Cardiac muscle cell (in vitro differentiated cells and primary cell): ENCODE measurements around the gene ACTN4. TPM values are rescaled to one million over a fixed set of nuclear protein-coding genes. Genes with fewer than 3 reads are reported as not detected.

Experiments
- DNase-seq, 2 donors: peaks; one replicate each; pipeline versions ENCODE4 v3.0.0 to v3.0.0-alpha.2; 2010 to 2017; ENCODE audit warnings: low read depth in 1 of 2, low spot score in 1 of 2
- H3K27ac ChIP-seq: fragments of 200-600 bp; sonication (generic); 2 replicates; pipeline ENCODE4 v1.5.1; 2016
- H3K27me3 ChIP-seq: fragments of 200-600 bp; sonication (generic); 2 replicates; pipeline ENCODE4 v1.6.0; 2016; ENCODE audit warnings: control low read depth
- H3K36me3 ChIP-seq: fragments of 200-600 bp; sonication (generic); 2 replicates; pipeline ENCODE4 v1.5.1; 2016; ENCODE audit warnings: control low read depth
- H3K4me1 ChIP-seq: fragments of 200-600 bp; sonication (generic); 2 replicates; pipeline ENCODE4 v1.8.1; 2017; ENCODE audit warnings: low read depth, mild to moderate bottlenecking, mixed run types
- H3K4me3 ChIP-seq: fragments of 200-600 bp; sonication (generic); 2 replicates; pipeline ENCODE4 v1.5.1; 2016; ENCODE audit warnings: mild to moderate bottlenecking
- H3K9me3 ChIP-seq: fragments of 200-600 bp; sonication (generic); 2 replicates; pipeline ENCODE4 v1.5.1; 2017; ENCODE audit warnings: low read depth, mild to moderate bottlenecking, control low read depth
- polyA plus RNA-seq: library from polyadenylated mRNA; unstranded; fragments of >200 nt; fragmentation: Nextera tagmentation; extraction: Ambion mirVana; gene quantifications from 2 replicates; pipeline ENCODE4 v1.2.1, GENCODE V29; 2016
- total RNA-seq: library from RNA; depleted of rRNA; stranded (reverse); fragments of >200 nt; gene quantifications from 2 replicates; pipeline ENCODE4 v1.2.3, GENCODE V29; 2016
- TF ChIP-seq, protein P1 (sequence below): IDR thresholded peaks from 2 replicates; pipeline ENCODE4 v1.5.1; 2012; ENCODE audit warnings: low read depth, mild to moderate bottlenecking, low read length

The ACTN4 gene
- total and polyA plus RNA-seq, 2 experiments from 2014 or later, result 77.4 to 465 TPM

- Histone ChIP-seq H3K4me3 (no peak overlapping the region), H3K9me3 (no peaks in the 10 kb centered on the region), H3K27ac (peak overlapping the region; percentile 63), H3K36me3 (peaks cover 5% of the 10 kb centered on the region), H3K4me1 (peaks cover 27% of the 10 kb centered on the region), H3K27me3 (no peaks in the 10 kb centered on the region)
- TF ChIP-seq, protein P1, sequence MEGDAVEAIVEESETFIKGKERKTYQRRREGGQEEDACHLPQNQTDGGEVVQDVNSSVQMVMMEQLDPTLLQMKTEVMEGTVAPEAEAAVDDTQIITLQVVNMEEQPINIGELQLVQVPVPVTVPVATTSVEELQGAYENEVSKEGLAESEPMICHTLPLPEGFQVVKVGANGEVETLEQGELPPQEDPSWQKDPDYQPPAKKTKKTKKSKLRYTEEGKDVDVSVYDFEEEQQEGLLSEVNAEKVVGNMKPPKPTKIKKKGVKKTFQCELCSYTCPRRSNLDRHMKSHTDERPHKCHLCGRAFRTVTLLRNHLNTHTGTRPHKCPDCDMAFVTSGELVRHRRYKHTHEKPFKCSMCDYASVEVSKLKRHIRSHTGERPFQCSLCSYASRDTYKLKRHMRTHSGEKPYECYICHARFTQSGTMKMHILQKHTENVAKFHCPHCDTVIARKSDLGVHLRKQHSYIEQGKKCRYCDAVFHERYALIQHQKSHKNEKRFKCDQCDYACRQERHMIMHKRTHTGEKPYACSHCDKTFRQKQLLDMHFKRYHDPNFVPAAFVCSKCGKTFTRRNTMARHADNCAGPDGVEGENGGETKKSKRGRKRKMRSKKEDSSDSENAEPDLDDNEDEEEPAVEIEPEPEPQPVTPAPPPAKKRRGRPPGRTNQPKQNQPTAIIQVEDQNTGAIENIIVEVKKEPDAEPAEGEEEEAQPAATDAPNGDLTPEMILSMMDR, result no peak
- no peak for DNase-seq
These were observed 49.2 kb downstream of the ACTN4 start for GRCh38 chr19:38696729-38697055.

- Histone ChIP-seq H3K27ac (peak overlapping the region; percentile 63), H3K36me3 (peaks cover 5% of the 10 kb centered on the region), H3K4me3 (no peak overlapping the region), H3K27me3 (no peaks in the 10 kb centered on the region), H3K9me3 (no peaks in the 10 kb centered on the region), H3K4me1 (peaks cover 27% of the 10 kb centered on the region)
- TF ChIP-seq, protein P1, result no peak
- no peak for DNase-seq
These were observed 49.7 kb downstream of the ACTN4 start for GRCh38 chr19:38697197-38697596.

- TF ChIP-seq, protein P1, result no peak
- Histone ChIP-seq H3K9me3 (no peaks in the 10 kb centered on the region), H3K4me3 (no peak overlapping the region), H3K27ac (peak overlapping the region; percentile 63), H3K4me1 (peaks cover 24% of the 10 kb centered on the region), H3K36me3 (peaks cover 6% of the 10 kb centered on the region), H3K27me3 (no peaks in the 10 kb centered on the region)
- no peak for DNase-seq
These were observed 50.2 kb downstream of the ACTN4 start for GRCh38 chr19:38697641-38698071.

DNA sequence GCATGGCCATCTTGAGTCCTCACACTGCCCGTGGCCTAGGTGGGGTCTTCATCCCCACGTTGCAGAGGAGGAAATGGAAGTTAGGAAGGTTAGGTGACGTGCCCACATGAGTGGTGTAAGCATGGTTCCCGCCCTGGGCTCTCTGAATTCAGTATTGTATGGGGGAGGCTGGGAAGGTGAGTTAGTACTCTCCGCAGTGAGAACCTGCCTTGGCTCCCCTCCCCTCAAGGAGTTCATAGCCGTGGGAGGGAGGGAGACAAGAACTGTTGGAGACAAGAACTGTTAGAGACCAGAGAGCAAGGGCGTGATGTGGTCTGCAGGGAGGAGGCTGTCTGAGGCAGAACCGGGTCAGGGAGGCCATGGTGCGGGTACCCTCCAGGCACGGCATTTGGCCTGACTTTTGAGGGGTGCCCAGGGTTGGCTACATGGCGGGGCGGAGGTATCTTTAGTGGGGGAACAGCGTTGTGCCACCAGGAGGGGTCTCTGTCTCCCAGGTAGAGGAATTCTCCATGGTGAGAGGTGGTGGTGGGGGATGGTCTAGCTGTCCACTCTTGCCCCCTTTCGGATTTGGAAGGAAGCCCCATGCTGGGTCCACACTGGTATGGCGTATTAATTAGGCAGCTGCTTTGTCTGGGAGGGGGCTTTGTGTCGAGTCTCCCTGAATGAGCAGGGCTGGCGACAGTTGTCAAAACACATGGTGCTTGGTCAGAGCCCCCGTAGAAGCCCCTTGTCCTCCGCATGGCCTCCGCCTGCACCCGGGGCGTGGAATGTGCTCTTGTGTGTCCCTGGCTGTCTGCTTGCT is 51.0 kb downstream of the ACTN4 start:
- TF ChIP-seq, protein P1, result no peak
- peaks cover 16% of the 10 kb centered on the region for H3K4me1 ChIP-seq
- no peaks in the 10 kb centered on the region for H3K27me3 ChIP-seq
- no peaks in the 10 kb centered on the region for H3K9me3 ChIP-seq
- no peak overlapping the region for H3K4me3 ChIP-seq
- peaks cover 10% of the 10 kb centered on the region for H3K36me3 ChIP-seq
- peak overlapping the region; percentile 68 for H3K27ac ChIP-seq
- no peak for DNase-seq

DNA sequence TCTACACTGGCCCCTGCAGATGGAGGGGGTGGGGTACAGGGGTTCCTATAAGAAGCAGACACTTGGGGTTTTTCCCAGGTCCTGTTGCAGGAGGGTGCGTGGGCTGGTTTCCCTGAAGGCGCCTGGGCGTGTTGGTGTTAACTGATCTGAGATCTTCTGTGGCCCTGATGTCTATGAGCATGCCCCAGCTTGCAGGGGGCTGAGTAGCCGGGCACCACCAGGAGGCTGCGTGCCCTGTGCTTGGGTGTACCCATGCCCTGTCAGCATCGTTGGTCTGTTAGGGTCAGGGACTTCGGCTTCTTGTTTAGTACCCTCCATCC is 51.5 kb downstream of the ACTN4 start:
- TF ChIP-seq, protein P1, result no peak
- no peak for DNase-seq
- Histone ChIP-seq H3K9me3 (no peaks in the 10 kb centered on the region), H3K27me3 (no peaks in the 10 kb centered on the region), H3K4me1 (peaks cover 10% of the 10 kb centered on the region), H3K4me3 (no peak overlapping the region), H3K27ac (peak overlapping the region; percentile 68), H3K36me3 (peaks cover 14% of the 10 kb centered on the region)
